ENCODE data around the gene MGAT5.

The MGAT5 gene

GRCh38 chr2:134312482-134312881 is 58.6 kb downstream of the MGAT5 start:
- TF ChIP-seq REST (IDR thresholded peaks at IDR 0.05; ENCODE audit: low read depth) (no peak), YY1 (IDR thresholded peaks at IDR 0.05; ENCODE audit: low read depth) (no peak), TAF1 (IDR thresholded peaks at IDR 0.05; ENCODE audit: low read depth) (no peak), ZBTB7A (IDR thresholded peaks at IDR 0.05; ENCODE audit: low read depth) (no peak), MAX (IDR thresholded peaks at IDR 0.05) (no peak), TCF12 (IDR thresholded peaks at IDR 0.05; ENCODE audit: low read depth) (no peak), NFIC (IDR thresholded peaks at IDR 0.05) (no peak), EGR1 (IDR thresholded peaks at IDR 0.05) (no peak)

GRCh38 chr2:134314202-134314601 is 60.3 kb downstream of the MGAT5 start:
- TF ChIP-seq TCF12 (IDR thresholded peaks at IDR 0.05; ENCODE audit: low read depth) = no peak
- no peak for TF ChIP-seq NFIC (IDR thresholded peaks at IDR 0.05)
- no peak for TF ChIP-seq TEAD4 (IDR thresholded peaks at IDR 0.05)
- no peak for TF ChIP-seq EGR1 (IDR thresholded peaks at IDR 0.05)
- no peak for TF ChIP-seq USF1 (IDR thresholded peaks at IDR 0.05)
- TF ChIP-seq CEBPB (IDR thresholded peaks at IDR 0.05) = no peak
- no peak for TF ChIP-seq MAX (IDR thresholded peaks at IDR 0.05)
- no peak for TF ChIP-seq EP300 (IDR thresholded peaks at IDR 0.05; ENCODE audit: borderline replicate concordance)
- no peak for TF ChIP-seq REST (IDR thresholded peaks at IDR 0.05; ENCODE audit: low read depth)
- TF ChIP-seq RAD21 (IDR thresholded peaks at IDR 0.05; ENCODE audit: low read depth) = no peak
- no peak for TF ChIP-seq FOXM1 (IDR thresholded peaks at IDR 0.05; ENCODE audit: borderline replicate concordance, low read depth)
- no peak for TF ChIP-seq TAF1 (IDR thresholded peaks at IDR 0.05; ENCODE audit: low read depth)
- no peak for TF ChIP-seq CREB1 (IDR thresholded peaks at IDR 0.05; ENCODE audit: low read depth)
- no peak for TF ChIP-seq ZBTB7A (IDR thresholded peaks at IDR 0.05; ENCODE audit: low read depth)
- no peak for TF ChIP-seq YY1 (IDR thresholded peaks at IDR 0.05; ENCODE audit: low read depth)

- no peak for TF ChIP-seq RAD21 (IDR thresholded peaks at IDR 0.05; ENCODE audit: low read depth)
- TF ChIP-seq TCF12 (IDR thresholded peaks at IDR 0.05; ENCODE audit: low read depth) = no peak
- TF ChIP-seq EGR1 (IDR thresholded peaks at IDR 0.05) = no peak
Observed at GRCh38 chr2:134314681-134315368, 61.0 kb downstream of the MGAT5 start.

DNA sequence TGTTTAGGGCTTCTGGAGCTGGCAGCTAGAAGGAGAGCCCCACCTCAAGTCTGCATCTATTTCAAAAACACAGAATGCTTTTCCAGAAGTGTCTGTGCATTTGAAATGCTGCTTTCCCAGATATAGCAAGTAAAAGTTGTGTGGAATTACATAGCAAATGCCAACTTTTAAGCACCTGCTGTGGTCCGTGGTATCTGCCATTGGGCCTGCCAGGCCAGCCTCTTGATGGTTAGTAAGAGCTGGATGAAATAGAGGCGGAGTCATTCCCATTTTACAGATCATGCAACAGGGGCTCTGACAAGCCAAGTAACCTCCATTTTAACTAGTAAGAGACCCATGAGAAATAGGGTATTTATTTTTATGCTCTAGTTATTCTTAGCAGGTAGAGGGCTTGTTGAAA is 61.6 kb downstream of the MGAT5 start:
- no peak for TF ChIP-seq TCF12 (IDR thresholded peaks at IDR 0.05; ENCODE audit: low read depth)
- TF ChIP-seq TAF1 (IDR thresholded peaks at IDR 0.05; ENCODE audit: low read depth) = no peak
- no peak for TF ChIP-seq USF1 (IDR thresholded peaks at IDR 0.05)
- TF ChIP-seq EGR1 (IDR thresholded peaks at IDR 0.05) = no peak

DNA sequence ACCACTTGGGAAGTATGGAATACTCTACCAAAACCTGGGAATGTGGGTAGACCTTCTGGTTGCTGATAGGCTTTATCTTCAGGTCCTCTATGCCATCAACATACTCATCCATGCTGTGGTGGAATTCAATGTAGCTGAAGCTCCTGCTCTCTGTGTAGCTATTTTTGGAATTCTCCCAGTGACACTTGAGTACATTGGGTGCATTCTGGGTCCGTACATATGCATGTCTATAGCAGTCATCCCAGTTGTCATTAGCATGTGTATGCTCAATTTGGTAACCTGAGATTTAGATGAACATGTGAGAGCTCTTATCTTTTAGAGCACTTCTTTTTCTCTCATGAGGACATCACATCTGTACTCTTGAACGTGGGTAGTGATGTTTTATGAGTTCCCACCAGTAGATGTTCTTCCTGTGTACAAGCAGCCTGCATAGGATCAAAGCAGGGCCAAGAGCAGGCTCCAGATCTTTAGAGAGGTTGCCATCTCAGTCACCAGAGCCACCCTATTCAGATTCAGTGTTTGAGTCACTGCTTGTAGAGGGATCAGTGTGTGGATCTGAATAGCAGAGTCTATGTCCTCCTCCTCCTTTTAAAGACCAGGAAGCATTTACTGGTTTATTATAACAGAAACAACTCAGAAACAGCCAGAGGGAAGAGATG is 65.9 kb downstream of the MGAT5 start:
- TF ChIP-seq YY1 (IDR thresholded peaks at IDR 0.05; ENCODE audit: low read depth) (no peak), EP300 (IDR thresholded peaks at IDR 0.05; ENCODE audit: borderline replicate concordance) (no peak), CEBPB (IDR thresholded peaks at IDR 0.05) (no peak), TAF1 (IDR thresholded peaks at IDR 0.05; ENCODE audit: low read depth) (no peak), RAD21 (IDR thresholded peaks at IDR 0.05; ENCODE audit: low read depth) (no peak), EGR1 (IDR thresholded peaks at IDR 0.05) (no peak), MAX (IDR thresholded peaks at IDR 0.05) (no peak), REST (IDR thresholded peaks at IDR 0.05; ENCODE audit: low read depth) (no peak), CREB1 (IDR thresholded peaks at IDR 0.05; ENCODE audit: low read depth) (no peak), FOXM1 (IDR thresholded peaks at IDR 0.05; ENCODE audit: borderline replicate concordance, low read depth) (no peak), ZBTB7A (IDR thresholded peaks at IDR 0.05; ENCODE audit: low read depth) (no peak), TCF12 (IDR thresholded peaks at IDR 0.05; ENCODE audit: low read depth) (no peak), NFIC (IDR thresholded peaks at IDR 0.05) (no peak)
